ENCODE measurements around the gene PIM3.

DNA sequence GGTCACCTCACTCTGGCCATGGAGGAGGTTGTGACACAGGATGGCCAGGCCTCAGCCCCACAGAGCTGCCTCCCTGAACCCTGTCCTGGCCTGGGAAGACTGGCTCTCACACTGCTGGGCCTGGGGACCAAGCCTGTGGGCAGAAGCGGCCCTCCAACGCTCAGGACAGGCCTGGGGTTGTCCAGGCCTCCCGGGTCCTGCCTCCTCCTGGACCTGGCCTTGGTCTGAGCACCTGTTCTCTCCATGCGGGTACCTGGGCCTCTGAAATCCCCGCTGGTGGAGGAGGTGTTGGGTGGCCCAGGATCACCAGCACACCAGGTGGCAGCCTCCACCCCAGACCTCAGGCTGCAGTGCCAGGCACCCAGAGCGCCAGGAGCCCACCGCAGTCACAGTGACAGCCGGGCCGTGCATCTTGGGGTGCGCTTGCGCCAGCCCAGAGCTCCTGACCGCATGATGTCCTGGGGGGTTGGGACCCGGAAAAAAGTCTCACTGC lies 16.1 kb upstream of the PIM3 start:
- TF ChIP-seq TAF1 (IDR thresholded peaks at IDR 0.05; ENCODE audit: borderline replicate concordance, low read depth, low read length) (no peak), CREM (IDR thresholded peaks at IDR 0.05; ENCODE audit: low read depth) (no peak), POLR2A (IDR thresholded peaks at IDR 0.05; ENCODE audit: low read depth, low read length) (peak; percentile 74), EGR1 (IDR thresholded peaks at IDR 0.05; ENCODE audit: borderline replicate concordance in 1 of 2, low read depth in 2 of 2, low read length in 2 of 2) (no peak)
- TF ChIP-seq, protein P1, sequence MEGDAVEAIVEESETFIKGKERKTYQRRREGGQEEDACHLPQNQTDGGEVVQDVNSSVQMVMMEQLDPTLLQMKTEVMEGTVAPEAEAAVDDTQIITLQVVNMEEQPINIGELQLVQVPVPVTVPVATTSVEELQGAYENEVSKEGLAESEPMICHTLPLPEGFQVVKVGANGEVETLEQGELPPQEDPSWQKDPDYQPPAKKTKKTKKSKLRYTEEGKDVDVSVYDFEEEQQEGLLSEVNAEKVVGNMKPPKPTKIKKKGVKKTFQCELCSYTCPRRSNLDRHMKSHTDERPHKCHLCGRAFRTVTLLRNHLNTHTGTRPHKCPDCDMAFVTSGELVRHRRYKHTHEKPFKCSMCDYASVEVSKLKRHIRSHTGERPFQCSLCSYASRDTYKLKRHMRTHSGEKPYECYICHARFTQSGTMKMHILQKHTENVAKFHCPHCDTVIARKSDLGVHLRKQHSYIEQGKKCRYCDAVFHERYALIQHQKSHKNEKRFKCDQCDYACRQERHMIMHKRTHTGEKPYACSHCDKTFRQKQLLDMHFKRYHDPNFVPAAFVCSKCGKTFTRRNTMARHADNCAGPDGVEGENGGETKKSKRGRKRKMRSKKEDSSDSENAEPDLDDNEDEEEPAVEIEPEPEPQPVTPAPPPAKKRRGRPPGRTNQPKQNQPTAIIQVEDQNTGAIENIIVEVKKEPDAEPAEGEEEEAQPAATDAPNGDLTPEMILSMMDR (IDR thresholded peaks at IDR 0.05 in 2 of 3, conservative IDR thresholded peaks at IDR 0.05 in 1 of 3; ENCODE audit: control insufficient read depth in 2 of 3, extremely low read depth in 1 of 3, insufficient read depth in 1 of 3, low read depth in 3 of 3, low read length in 3 of 3), result 0 out of 6 replicates have a peak, but pooled peaks of 1 of the 3 experiments have one; percentile 3
- TF ChIP-seq, protein P2, sequence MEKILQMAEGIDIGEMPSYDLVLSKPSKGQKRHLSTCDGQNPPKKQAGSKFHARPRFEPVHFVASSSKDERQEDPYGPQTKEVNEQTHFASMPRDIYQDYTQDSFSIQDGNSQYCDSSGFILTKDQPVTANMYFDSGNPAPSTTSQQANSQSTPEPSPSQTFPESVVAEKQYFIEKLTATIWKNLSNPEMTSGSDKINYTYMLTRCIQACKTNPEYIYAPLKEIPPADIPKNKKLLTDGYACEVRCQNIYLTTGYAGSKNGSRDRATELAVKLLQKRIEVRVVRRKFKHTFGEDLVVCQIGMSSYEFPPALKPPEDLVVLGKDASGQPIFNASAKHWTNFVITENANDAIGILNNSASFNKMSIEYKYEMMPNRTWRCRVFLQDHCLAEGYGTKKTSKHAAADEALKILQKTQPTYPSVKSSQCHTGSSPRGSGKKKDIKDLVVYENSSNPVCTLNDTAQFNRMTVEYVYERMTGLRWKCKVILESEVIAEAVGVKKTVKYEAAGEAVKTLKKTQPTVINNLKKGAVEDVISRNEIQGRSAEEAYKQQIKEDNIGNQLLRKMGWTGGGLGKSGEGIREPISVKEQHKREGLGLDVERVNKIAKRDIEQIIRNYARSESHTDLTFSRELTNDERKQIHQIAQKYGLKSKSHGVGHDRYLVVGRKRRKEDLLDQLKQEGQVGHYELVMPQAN (conservative IDR thresholded peaks at IDR 0.05), result no peak
- TF ChIP-seq, protein P3, sequence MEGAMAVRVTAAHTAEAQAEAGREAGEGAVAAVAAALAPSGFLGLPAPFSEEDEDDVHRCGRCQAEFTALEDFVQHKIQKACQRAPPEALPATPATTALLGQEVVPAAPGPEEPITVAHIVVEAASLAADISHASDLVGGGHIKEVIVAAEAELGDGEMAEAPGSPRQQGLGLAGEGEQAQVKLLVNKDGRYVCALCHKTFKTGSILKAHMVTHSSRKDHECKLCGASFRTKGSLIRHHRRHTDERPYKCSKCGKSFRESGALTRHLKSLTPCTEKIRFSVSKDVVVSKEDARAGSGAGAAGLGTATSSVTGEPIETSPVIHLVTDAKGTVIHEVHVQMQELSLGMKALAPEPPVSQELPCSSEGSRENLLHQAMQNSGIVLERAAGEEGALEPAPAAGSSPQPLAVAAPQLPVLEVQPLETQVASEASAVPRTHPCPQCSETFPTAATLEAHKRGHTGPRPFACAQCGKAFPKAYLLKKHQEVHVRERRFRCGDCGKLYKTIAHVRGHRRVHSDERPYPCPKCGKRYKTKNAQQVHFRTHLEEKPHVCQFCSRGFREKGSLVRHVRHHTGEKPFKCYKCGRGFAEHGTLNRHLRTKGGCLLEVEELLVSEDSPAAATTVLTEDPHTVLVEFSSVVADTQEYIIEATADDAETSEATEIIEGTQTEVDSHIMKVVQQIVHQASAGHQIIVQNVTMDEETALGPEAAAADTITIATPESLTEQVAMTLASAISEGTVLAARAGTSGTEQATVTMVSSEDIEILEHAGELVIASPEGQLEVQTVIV (IDR thresholded peaks at IDR 0.05; ENCODE audit: borderline replicate concordance, partially characterized antibody), result no peak
